Kidney (tissue), 14 donors: ENCODE data around the gene CCDC15. TPM values are rescaled to one million over a fixed set of nuclear protein-coding genes. Genes with fewer than 3 reads are reported as not detected.

Experiments used
- DNase-seq, 5 donors: peaks; one replicate each; pipeline ENCODE4 v3.0.0-alpha.2; 2013 to 2020
- FAIRE-seq: peaks from 2 replicates; lab custom pipeline; 2012; peaks lifted over from hg19 to GRCh38; lab: Jason Lieb, UNC
- H3K27ac ChIP-seq, 2 donors: one replicate each; pipeline ENCODE4 v1.7.0; 2013; ENCODE audit warnings: low read depth in 2 of 2, low read length in 2 of 2, inconsistent platforms in 1 of 2
- H3K27me3 ChIP-seq: one replicate; pipeline ENCODE4 v1.7.1; 2013; ENCODE audit warnings: low read length, inconsistent platforms; ENCODE audit not compliant: control insufficient read depth, insufficient read depth
- H3K36me3 ChIP-seq, 3 donors: one replicate each; pipeline versions ENCODE4 v1.7.0 to v1.7.1; 2013; ENCODE audit warnings: low read length in 3 of 3, control low read depth in 1 of 3, inconsistent platforms in 1 of 3; ENCODE audit not compliant: insufficient read depth in 3 of 3, control insufficient read depth in 2 of 3
- H3K4me1 ChIP-seq, 3 donors: one replicate each; pipeline versions ENCODE4 v1.7.0 to v1.7.1; 2013; ENCODE audit warnings: low read length in 3 of 3, inconsistent platforms in 1 of 3, low read depth in 1 of 3; ENCODE audit not compliant: control insufficient read depth in 2 of 3, insufficient read depth in 2 of 3
- H3K4me3 ChIP-seq, 3 donors: one replicate each; pipeline versions ENCODE4 v1.7.0 to v1.8.1; 2013; ENCODE audit warnings: low read length in 3 of 3, control low read depth in 1 of 3, inconsistent platforms in 1 of 3
- H3K9ac ChIP-seq, 3 donors: one replicate each; pipeline versions ENCODE4 v1.7.0 to v1.7.1; 2013; ENCODE audit warnings: low read length in 3 of 3, control low read depth in 1 of 3, inconsistent platforms in 1 of 3
- H3K9me3 ChIP-seq, 3 donors: one replicate each; pipeline versions ENCODE4 v1.7.0 to v1.7.1; 2013; ENCODE audit warnings: low read length in 3 of 3, control low read depth in 1 of 3, inconsistent platforms in 1 of 3; ENCODE audit not compliant: control insufficient read depth in 2 of 3, insufficient read depth in 1 of 3
- intact Hi-C: fragments of 100-400 bp; cut with DNase I; formaldehyde crosslinking; loops from one replicate; pipeline ENCODE4 v1.11.1; 2022
- polyA plus RNA-seq: library from polyadenylated mRNA; stranded (reverse); fragments of 350-450 nt; fragmentation: Illumina TruSeq; extraction: RNeasy Lipid Tissue Mini Kit (QIAGEN cat#74804); gene quantifications from one replicate; pipeline ENCODE4 v1.2.3, GENCODE V29; 2014; ENCODE audit warnings: low read depth, low replicate concordance; ENCODE audit not compliant: insufficient read depth
- total RNA-seq: library from RNA; stranded (reverse); fragmentation: NEBNext Ultra II Directional; extraction: Animal tissue kit (Norgen Biotek cat#: 25700); gene quantifications from one replicate; pipeline ENCODE4 v1.2.1, GENCODE V29; 2021
- TF ChIP-seq, protein P1 (sequence below): IDR thresholded peaks from 3 replicates; pipeline ENCODE4 v1.5.1; 2012; ENCODE audit warnings: mild to moderate bottlenecking, moderate library complexity, borderline replicate concordance; ENCODE audit not compliant: insufficient read depth; ENCODE audit errors: extremely low read depth
- donor health status: control.
- donor health status: control.
- donor health status: control.
- donor health status: control.
- donor health status: control.
- donor health status: DM: yes; HTN: yes; CAD: no.
- donor health status: Normal renal cell carcinoma (clear cell type).

The CCDC15 gene
- total and polyA plus RNA-seq, 2 donors from 2014 or later: 0.22 to 1.5 TPM

DNA sequence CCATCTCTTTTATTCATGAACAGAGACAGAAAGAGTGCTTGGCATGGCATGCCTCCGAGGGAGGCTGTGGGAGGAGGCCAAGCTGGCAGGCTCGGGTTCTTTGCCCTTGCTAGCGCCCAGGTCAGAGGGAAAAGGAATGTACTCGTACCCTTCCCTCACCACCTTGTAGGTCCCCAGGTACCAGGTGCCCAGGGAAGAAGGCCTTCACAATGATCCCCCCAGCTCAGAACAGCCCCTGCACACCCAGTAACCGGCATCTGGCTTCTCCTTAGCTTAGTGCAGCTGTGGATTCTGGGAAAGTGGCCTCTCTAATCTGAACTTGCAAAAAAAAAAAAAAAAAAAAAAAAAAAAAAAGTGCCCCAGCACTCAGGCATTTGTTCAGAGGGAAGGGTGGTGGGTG is 33.6 kb upstream of the CCDC15 start:
- Histone ChIP-seq H3K4me1 (peaks cover 0 to 4% (median 0%) of the 10 kb centered on the region in 3 donors), H3K27ac (no peak overlapping the region), H3K4me3 (peak overlapping the region; percentile 34 to 62 (median 51)), H3K36me3 (no peaks in the 10 kb centered on the region), H3K9ac (peak overlapping the region in 1 of 3 donors; percentile 39), H3K9me3 (no peaks in the 10 kb centered on the region), H3K27me3 (no peaks in the 10 kb centered on the region)
- FAIRE-seq (no peak), DNase-seq (peak in 1 of 5 donors; percentile 56)
- TF ChIP-seq, protein P1, sequence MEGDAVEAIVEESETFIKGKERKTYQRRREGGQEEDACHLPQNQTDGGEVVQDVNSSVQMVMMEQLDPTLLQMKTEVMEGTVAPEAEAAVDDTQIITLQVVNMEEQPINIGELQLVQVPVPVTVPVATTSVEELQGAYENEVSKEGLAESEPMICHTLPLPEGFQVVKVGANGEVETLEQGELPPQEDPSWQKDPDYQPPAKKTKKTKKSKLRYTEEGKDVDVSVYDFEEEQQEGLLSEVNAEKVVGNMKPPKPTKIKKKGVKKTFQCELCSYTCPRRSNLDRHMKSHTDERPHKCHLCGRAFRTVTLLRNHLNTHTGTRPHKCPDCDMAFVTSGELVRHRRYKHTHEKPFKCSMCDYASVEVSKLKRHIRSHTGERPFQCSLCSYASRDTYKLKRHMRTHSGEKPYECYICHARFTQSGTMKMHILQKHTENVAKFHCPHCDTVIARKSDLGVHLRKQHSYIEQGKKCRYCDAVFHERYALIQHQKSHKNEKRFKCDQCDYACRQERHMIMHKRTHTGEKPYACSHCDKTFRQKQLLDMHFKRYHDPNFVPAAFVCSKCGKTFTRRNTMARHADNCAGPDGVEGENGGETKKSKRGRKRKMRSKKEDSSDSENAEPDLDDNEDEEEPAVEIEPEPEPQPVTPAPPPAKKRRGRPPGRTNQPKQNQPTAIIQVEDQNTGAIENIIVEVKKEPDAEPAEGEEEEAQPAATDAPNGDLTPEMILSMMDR: no peak
- intact Hi-C loops: no loop called here

DNA sequence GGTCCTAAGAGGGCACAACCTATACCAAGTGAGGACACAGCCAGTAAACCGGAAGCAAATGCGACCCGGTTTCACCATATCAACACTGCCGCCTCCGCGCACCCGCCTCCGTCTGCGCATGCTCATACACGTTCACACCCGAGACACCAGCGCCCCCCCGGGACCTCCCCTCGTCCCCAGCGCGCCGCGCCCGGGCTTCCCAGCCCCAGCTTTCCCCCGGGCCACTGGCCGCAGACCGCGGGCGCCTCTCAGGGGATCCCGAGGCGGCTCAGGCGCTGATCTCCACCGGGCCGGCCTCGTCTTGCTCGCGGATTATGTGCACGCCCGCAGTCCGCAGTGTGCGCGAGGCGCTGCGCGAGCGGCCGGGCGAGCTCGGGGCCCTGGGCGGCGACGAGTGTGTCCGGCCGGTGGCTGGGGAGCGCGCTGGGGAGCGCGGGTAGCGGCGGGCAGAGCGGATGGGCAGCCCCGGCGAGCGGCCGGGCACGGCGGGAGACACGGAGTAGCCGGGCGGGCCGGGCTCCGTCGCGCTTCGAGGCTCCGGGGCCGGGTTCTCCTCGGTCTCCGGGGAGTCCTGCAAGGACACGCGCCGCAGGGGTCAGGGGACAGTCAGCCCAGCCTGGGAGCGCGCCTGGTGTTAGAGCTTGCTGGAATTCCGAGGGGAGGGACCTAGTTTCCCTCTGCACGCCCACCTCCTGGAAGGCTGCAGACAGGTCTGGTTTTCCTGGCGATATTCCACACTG is 33.0 kb upstream of the CCDC15 start:
- peak; percentile 92 to 95 (median 94) for DNase-seq
- peak overlapping the region in 1 of 2 donors; percentile 65 for H3K27ac ChIP-seq
- no peak for FAIRE-seq

DNA sequence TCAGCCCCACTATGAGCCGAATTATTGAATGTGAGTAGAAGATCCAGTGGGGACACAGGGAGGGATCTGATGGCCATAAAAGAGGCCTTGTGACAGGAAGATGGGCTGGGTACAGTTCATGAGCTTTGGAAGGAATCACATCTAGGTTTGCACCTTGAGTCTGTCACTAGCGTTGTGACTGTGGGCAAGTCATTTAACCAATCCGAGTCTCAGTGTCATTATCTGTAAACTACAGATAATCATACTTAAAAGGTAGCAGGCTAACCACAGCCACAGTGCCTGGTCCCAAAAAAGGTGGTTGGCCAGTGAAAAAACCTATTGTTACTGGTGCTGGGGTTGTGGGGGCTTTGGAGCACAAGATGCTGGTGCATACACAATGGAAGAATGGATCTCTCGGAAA is 31.2 kb upstream of the CCDC15 start:
- TF ChIP-seq, protein P1: no peak
- Histone ChIP-seq H3K4me1 (peaks cover 0 to 4% (median 0%) of the 10 kb centered on the region in 3 donors), H3K9ac (no peak overlapping the region), H3K27me3 (no peaks in the 10 kb centered on the region), H3K9me3 (no peaks in the 10 kb centered on the region), H3K4me3 (no peak overlapping the region), H3K27ac (no peak overlapping the region), H3K36me3 (no peaks in the 10 kb centered on the region)
- no peak for DNase-seq
- intact Hi-C loops: no loop called here
- FAIRE-seq: no peak

More for the DNA sequence above, 33.0 kb upstream of the CCDC15 start:
- Histone ChIP-seq H3K4me1 (peaks cover 0 to 4% (median 0%) of the 10 kb centered on the region in 3 donors), H3K9ac (peak overlapping the region in 1 of 3 donors; percentile 39), H3K4me3 (peak overlapping the region; percentile 34 to 62 (median 51)), H3K27me3 (no peaks in the 10 kb centered on the region), H3K9me3 (no peaks in the 10 kb centered on the region), H3K36me3 (no peaks in the 10 kb centered on the region)
- intact Hi-C loops: no loop called here
- TF ChIP-seq, protein P1: peak; percentile 5
